B cell (primary cell): ENCODE results near the gene ENSA. TPM values are rescaled to one million over a fixed set of nuclear protein-coding genes. Genes with fewer than 3 reads are reported as not detected.
"Not testable (repeated sequence)": the region's sequence is repeated elsewhere in the genome, so short reads cannot be mapped to it uniquely, and the experiment has no call there.

Experiments
- ATAC-seq: fragments of 200-7000 bp; cut with Tn5 transposase; one replicate; pipeline ENCODE4 v1.10.0; 2021; ENCODE audit warnings: low read depth, mild to moderate bottlenecking, moderate number of reproducible peaks, moderate library complexity
- CTCF ChIA-PET: fragments of 350-600 bp; sonication (Branson Sonifier 250); formaldehyde crosslinking; loops from one replicate; lab custom pipeline; 2021; ENCODE audit warnings: antibody characterized with exemption, inconsistent platforms; lab: Charles Lee
- POLR2A ChIA-PET: fragments of 350-600 bp; sonication (Branson Sonifier 250); formaldehyde crosslinking; loops from one replicate; lab custom pipeline; 2021; ENCODE audit warnings: antibody characterized with exemption; lab: Charles Lee
- DNase-seq: peaks from one replicate; pipeline ENCODE4 v3.0.0; 2013
- H2AFZ ChIP-seq: 2 replicates; pipeline ENCODE4 v1.6.1; 2012; ENCODE audit warnings: mild to moderate bottlenecking, low read depth, low read length; ENCODE audit not compliant: insufficient read depth, poor library complexity, severe bottlenecking
- H3K27ac ChIP-seq, 2 donors: 1 replicate in 1 of 2; 2 replicates in 1 of 2; pipeline ENCODE4 v1.5.1; 2012 to 2013; ENCODE audit warnings: low read length in 2 of 2, mild to moderate bottlenecking in 2 of 2, moderate library complexity in 1 of 2
- H3K27me3 ChIP-seq, 4 experiments: fragments of 200-600 bp in 1 of 4; sonication (generic) in 1 of 4; replicated peaks in 1 of 4; 1 replicate in 2 of 4; 2 replicates in 2 of 4; pipeline versions ENCODE4 v1.6.1 to v1.7.0; 2013 to 2016; ENCODE audit warnings: low read length in 3 of 4, mild to moderate bottlenecking in 2 of 4, mixed read lengths in 1 of 4, moderate library complexity in 1 of 4; ENCODE audit not compliant: insufficient read depth in 4 of 4, control insufficient read depth in 3 of 4; ENCODE audit errors: control extremely low read depth in 1 of 4
- H3K36me3 ChIP-seq, 2 experiments: replicated peaks in 1 of 2; 1 replicate in 1 of 2; 2 replicates in 1 of 2; pipeline versions ENCODE4 v1.6.1 to v1.7.1; 2013; ENCODE audit warnings: low read length in 1 of 2; ENCODE audit not compliant: insufficient read depth in 2 of 2, control insufficient read depth in 1 of 2; ENCODE audit errors: control extremely low read depth in 1 of 2, extremely low read depth in 1 of 2
- H3K4me1 ChIP-seq, 2 donors: fragments of 200-600 bp in 1 of 2; sonication (generic) in 1 of 2; 1 replicate in 1 of 2; 2 replicates in 1 of 2; pipeline versions ENCODE4 v1.5.1 to v1.6.1; 2013 to 2017; ENCODE audit warnings: low read length in 2 of 2; ENCODE audit not compliant: control insufficient read depth in 2 of 2, insufficient read depth in 2 of 2
- H3K4me2 ChIP-seq: replicated peaks from 2 replicates; pipeline ENCODE3; 2012; ENCODE audit warnings: mild to moderate bottlenecking, low read depth, low read length; ENCODE audit not compliant: poor library complexity, severe bottlenecking
- H3K4me3 ChIP-seq, 5 experiments: fragments of 200-600 bp in 1 of 5; sonication (generic) in 1 of 5; 1 replicate in 3 of 5; 2 replicates in 2 of 5; pipeline versions ENCODE4 v1.5.1 to v1.7.0; 2011 to 2016; ENCODE audit warnings: low read length in 4 of 5, mild to moderate bottlenecking in 4 of 5, low read depth in 2 of 5, control low read depth in 1 of 5, moderate library complexity in 1 of 5; ENCODE audit not compliant: insufficient read depth in 1 of 5; ENCODE audit errors: control extremely low read depth in 1 of 5, extremely low read depth in 1 of 5
- H3K79me2 ChIP-seq: fragments of 200-600 bp; sonication (generic); one replicate; pipeline ENCODE4 v1.6.0; 2016; ENCODE audit warnings: low read length; ENCODE audit not compliant: control insufficient read depth, insufficient read depth
- H3K9ac ChIP-seq: fragments of 200-600 bp; sonication (generic); 2 replicates; pipeline ENCODE4 v1.6.1; 2017; ENCODE audit warnings: mild to moderate bottlenecking, low read length, moderate library complexity
- H3K9me3 ChIP-seq, 3 donors: one replicate each; pipeline versions ENCODE4 v1.6.1 to v1.7.1; 2013; ENCODE audit warnings: low read length in 2 of 3; ENCODE audit not compliant: control insufficient read depth in 2 of 3, insufficient read depth in 1 of 3; ENCODE audit errors: control extremely low read depth in 1 of 3
- H4K20me1 ChIP-seq: 2 replicates; pipeline ENCODE4 v1.6.0; 2012; ENCODE audit warnings: mild to moderate bottlenecking, low read length; ENCODE audit not compliant: insufficient read depth, control insufficient read depth, poor library complexity, severe bottlenecking
- H3K27ac Mint-ChIP-seq: one replicate; pipeline ENCODE4 v1.8.0; 2021; ENCODE audit warnings: mixed read lengths
- H3K27me3 Mint-ChIP-seq: one replicate; pipeline ENCODE4 v1.8.0; 2021; ENCODE audit warnings: mixed read lengths
- H3K4me1 Mint-ChIP-seq: one replicate; pipeline ENCODE4 v1.8.0; 2021; ENCODE audit warnings: mixed read lengths
- H3K4me3 Mint-ChIP-seq: one replicate; pipeline ENCODE4 v1.8.0; 2021; ENCODE audit warnings: mixed read lengths
- H3K9me3 Mint-ChIP-seq: one replicate; pipeline ENCODE4 v1.8.0; 2022; ENCODE audit warnings: mixed read lengths; ENCODE audit not compliant: insufficient read depth
- EZH2 ChIP-seq: IDR thresholded peaks from 2 replicates; pipeline ENCODE4 v1.6.1; 2012; ENCODE audit warnings: borderline replicate concordance, low read depth, mild to moderate bottlenecking, moderate library complexity, low read length; ENCODE audit not compliant: insufficient read depth, poor library complexity, severe bottlenecking
- WGBS: methylation state at CpG from one replicate; pipeline ENCODE4 v1.1.5; 2013; ENCODE audit warnings: missing lambda C conversion rate; ENCODE audit not compliant: insufficient coverage; 5-methylcytosine and 5-hydroxymethylcytosine counted together
- intact Hi-C: fragments of 100-400 bp; cut with micrococcal nuclease; formaldehyde crosslinking; loops from one replicate; pipeline ENCODE4 v1.10.0; 2022
- polyA plus RNA-seq: library from polyadenylated mRNA; depleted of rRNA; stranded (reverse); fragments of >200 nt; gene quantifications from 2 replicates; pipeline ENCODE4 v1.2.3, GENCODE V29; 2012
- total RNA-seq, 2 donors: library from RNA; stranded (reverse); fragments of 120-200 nt in 1 of 2; gene quantifications; 1 replicate in 1 of 2; 2 replicates in 1 of 2; pipeline versions ENCODE4 v1.2.3 to v1.2.4, GENCODE V29; 2013 to 2022
- TF ChIP-seq, protein P1 (sequence below): fragments of 200-600 bp; IDR thresholded peaks from one replicate; pipeline ENCODE4 v1.8.0; 2022; ENCODE audit warnings: antibody characterized with exemption, mild to moderate bottlenecking

The ENSA gene
- total and polyA plus RNA-seq, 2 donors (not counting 1 experiment from before 2014, with no cell fraction given), result 85.5 to 115 TPM

DNA sequence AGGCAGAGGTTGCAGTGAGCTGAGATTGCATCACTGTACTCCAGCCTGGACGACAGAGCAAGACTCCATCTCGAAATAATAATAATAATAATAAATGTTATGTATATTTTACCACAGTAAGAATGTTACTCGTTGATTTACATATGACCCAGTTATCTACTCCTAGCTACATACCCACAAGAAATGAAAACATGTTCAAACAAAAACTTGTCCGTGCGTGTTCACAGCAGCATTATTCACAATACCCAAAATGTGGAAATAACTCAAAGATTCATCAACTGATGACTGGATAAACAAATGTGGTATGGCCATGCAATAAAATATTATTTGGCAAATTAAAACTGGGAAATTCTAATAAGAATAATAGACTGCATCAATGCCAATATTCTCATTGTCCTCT lies 31.7 kb upstream of the ENSA start:
- Mint-ChIP-seq H3K27ac (no peak overlapping the region), H3K4me3 (no peak overlapping the region), H3K4me1 (peaks cover 6% of the 10 kb centered on the region), H3K9me3 (no peaks in the 10 kb centered on the region), H3K27me3 (no peaks in the 10 kb centered on the region)
- no peaks in the 10 kb centered on the region for H3K79me2 ChIP-seq
- H2AFZ ChIP-seq, result no peak overlapping the region
- no peaks in the 10 kb centered on the region for H4K20me1 ChIP-seq
- TF ChIP-seq, protein P1, sequence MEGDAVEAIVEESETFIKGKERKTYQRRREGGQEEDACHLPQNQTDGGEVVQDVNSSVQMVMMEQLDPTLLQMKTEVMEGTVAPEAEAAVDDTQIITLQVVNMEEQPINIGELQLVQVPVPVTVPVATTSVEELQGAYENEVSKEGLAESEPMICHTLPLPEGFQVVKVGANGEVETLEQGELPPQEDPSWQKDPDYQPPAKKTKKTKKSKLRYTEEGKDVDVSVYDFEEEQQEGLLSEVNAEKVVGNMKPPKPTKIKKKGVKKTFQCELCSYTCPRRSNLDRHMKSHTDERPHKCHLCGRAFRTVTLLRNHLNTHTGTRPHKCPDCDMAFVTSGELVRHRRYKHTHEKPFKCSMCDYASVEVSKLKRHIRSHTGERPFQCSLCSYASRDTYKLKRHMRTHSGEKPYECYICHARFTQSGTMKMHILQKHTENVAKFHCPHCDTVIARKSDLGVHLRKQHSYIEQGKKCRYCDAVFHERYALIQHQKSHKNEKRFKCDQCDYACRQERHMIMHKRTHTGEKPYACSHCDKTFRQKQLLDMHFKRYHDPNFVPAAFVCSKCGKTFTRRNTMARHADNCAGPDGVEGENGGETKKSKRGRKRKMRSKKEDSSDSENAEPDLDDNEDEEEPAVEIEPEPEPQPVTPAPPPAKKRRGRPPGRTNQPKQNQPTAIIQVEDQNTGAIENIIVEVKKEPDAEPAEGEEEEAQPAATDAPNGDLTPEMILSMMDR, result no peak
- no peak for TF ChIP-seq EZH2
- H3K36me3 ChIP-seq, result peaks cover 6 to 18% of the 10 kb centered on the region in 2 experiments
- DNase-seq (no peak), ATAC-seq (no peak)
- no CpG with 5 or more reads among the region's 5 CpGs for WGBS
- no peaks in the 10 kb centered on the region for H3K4me1 ChIP-seq
- ChIA-PET POLR2A (no interaction called here), CTCF (no interaction called here)
- no peak overlapping the region for H3K4me3 ChIP-seq
- no peak overlapping the region for H3K9ac ChIP-seq
- no peak overlapping the region for H3K27ac ChIP-seq
- no peaks in the 10 kb centered on the region for H3K9me3 ChIP-seq
- intact Hi-C loops, result no loop called here
- H3K4me2 ChIP-seq, result no peak overlapping the region
- no peaks in the 10 kb centered on the region for H3K27me3 ChIP-seq

- intact Hi-C loops, result no loop called here
- no peaks in the 10 kb centered on the region for H3K27me3 Mint-ChIP-seq
- peak; percentile 13 for DNase-seq
- H2AFZ ChIP-seq, result no peak overlapping the region
- no CpG with 5 or more reads among the region's 4 CpGs for WGBS
- no peaks in the 10 kb centered on the region for H3K27me3 ChIP-seq
- H3K9me3 Mint-ChIP-seq, result no peaks in the 10 kb centered on the region
- no peak overlapping the region for H3K4me3 ChIP-seq
- no peaks in the 10 kb centered on the region for H3K9me3 ChIP-seq
- no peak overlapping the region for H3K27ac ChIP-seq
- H3K4me1 ChIP-seq, result no peaks in the 10 kb centered on the region
- H4K20me1 ChIP-seq, result no peaks in the 10 kb centered on the region
- TF ChIP-seq, protein P1, result no peak
- no peak for TF ChIP-seq EZH2
- H3K4me1 Mint-ChIP-seq, result peaks cover 6% of the 10 kb centered on the region
- POLR2A ChIA-PET, result no interaction called here
- no peak overlapping the region for H3K4me2 ChIP-seq
- no peak overlapping the region for H3K4me3 Mint-ChIP-seq
- no peak overlapping the region for H3K27ac Mint-ChIP-seq
- no peak overlapping the region for H3K9ac ChIP-seq
- H3K79me2 ChIP-seq, result no peaks in the 10 kb centered on the region
- H3K36me3 ChIP-seq, result peaks cover 6 to 18% of the 10 kb centered on the region in 2 experiments
- ATAC-seq, result no peak
- CTCF ChIA-PET, result interaction anchor here (1.1 kb wide), 1 partner anchor 100 kb away, joined by 3 read pairs; no protein-coding TSS in a partner anchor
These were observed 31.2 kb upstream of the ENSA start for GRCh38 chr1:150660584-150660983.

- POLR2A ChIA-PET, H2AFZ ChIP-seq, H3K9me3 Mint-ChIP-seq, ATAC-seq, CTCF ChIA-PET, H3K4me1 Mint-ChIP-seq, intact Hi-C loops, H3K27ac ChIP-seq, H3K27me3 ChIP-seq, H3K9ac ChIP-seq, DNase-seq, H3K79me2 ChIP-seq, H4K20me1 ChIP-seq, H3K4me2 ChIP-seq, H3K4me1 ChIP-seq, H3K4me3 ChIP-seq, H3K27me3 Mint-ChIP-seq, H3K9me3 ChIP-seq, H3K4me3 Mint-ChIP-seq, H3K27ac Mint-ChIP-seq: not testable (repeated sequence)
- H3K36me3 ChIP-seq, result peaks cover 2 to 14% of the 10 kb centered on the region in 2 experiments
- WGBS, result no CpG with 5 or more reads among the region's 4 CpGs
These were observed 27.7 kb upstream of the ENSA start for GRCh38 chr1:150657064-150657463.
